MM.1S (cell line): ENCODE measurements around the gene LDLRAD4.

Experiments used
- CTCF ChIP-seq: fragments of 300-600 bp; sonication (generic); IDR thresholded peaks from 2 replicates; pipeline ENCODE4 v1.5.1; 2016; ENCODE audit warnings: antibody characterized with exemption, low read length, mixed read lengths
- EZH2phosphoT487 ChIP-seq: fragments of 300-600 bp; sonication (generic); IDR thresholded peaks from 2 replicates; pipeline ENCODE4 v1.6.1; 2018; ENCODE audit warnings: antibody characterized with exemption, low read length

- no peak for TF ChIP-seq CTCF
- no peak for TF ChIP-seq EZH2phosphoT487
Measured at GRCh38 chr18:13564579-13564978, 346.0 kb downstream of the LDLRAD4 start.
